GM12878 (cell line): ENCODE data around the gene SCN8A.

ENCODE experiments used
- ASH2L ChIP-seq: fragments of 300-600, 200-600 bp; sonication (generic); IDR thresholded peaks from 2 replicates; pipeline ENCODE4 v1.6.1; 2017; ENCODE audit warnings: low read depth, mild to moderate bottlenecking, borderline replicate concordance
- CHD2 ChIP-seq: IDR thresholded peaks from 2 replicates; pipeline ENCODE4 v1.6.1; 2011; ENCODE audit warnings: low read depth, low read length, improper control_type of control experiment, borderline replicate concordance
- CTCF ChIP-seq, 3 experiments: IDR thresholded peaks in 2 of 3; conservative IDR thresholded peaks in 1 of 3; 2 replicates each; pipeline ENCODE4 v1.5.1; 2011; ENCODE audit warnings: low read depth in 3 of 3, low read length in 3 of 3, mild to moderate bottlenecking in 3 of 3, control low read depth in 2 of 3, moderate library complexity in 2 of 3, inconsistent platforms in 1 of 3, mixed read lengths in 1 of 3; ENCODE audit not compliant: control insufficient read depth in 2 of 3, insufficient read depth in 1 of 3; ENCODE audit errors: extremely low read depth in 1 of 3
- EP300 ChIP-seq, 2 experiments: fragments of 150-350 bp in 1 of 2; IDR thresholded peaks; 2 replicates each; pipeline ENCODE4 v1.6.1; 2011 to 2012; ENCODE audit warnings: low read depth in 2 of 2, low read length in 2 of 2, borderline replicate concordance in 1 of 2, improper control_type of control experiment in 1 of 2, inconsistent platforms in 1 of 2; ENCODE audit not compliant: control insufficient read depth in 1 of 2
- FOXK2 ChIP-seq: fragments of 450-650 bp; IDR thresholded peaks from 2 replicates; pipeline ENCODE4 v1.6.1; 2017; ENCODE audit warnings: mild to moderate bottlenecking, moderate library complexity
- POLR2AphosphoS5 ChIP-seq: IDR thresholded peaks from 2 replicates; pipeline ENCODE4 v1.6.1; 2011; ENCODE audit warnings: mild to moderate bottlenecking, low read length, inconsistent platforms
- REST ChIP-seq: IDR thresholded peaks from 2 replicates; pipeline ENCODE4 v1.6.1; 2012; ENCODE audit warnings: mild to moderate bottlenecking, low read depth, low read length
- SKIL ChIP-seq: fragments of 450-650 bp; IDR thresholded peaks from 2 replicates; pipeline ENCODE4 v1.6.1; 2017; ENCODE audit warnings: mild to moderate bottlenecking, low read depth, inconsistent platforms; ENCODE audit not compliant: poor library complexity, severe bottlenecking
- TAF1 ChIP-seq: IDR thresholded peaks from 2 replicates; pipeline ENCODE4 v1.6.1; 2011; ENCODE audit warnings: mild to moderate bottlenecking, low read depth, low read length, borderline replicate concordance
- ZBTB33 ChIP-seq: fragments of 450-650 bp; IDR thresholded peaks from 2 replicates; pipeline ENCODE4 v1.6.1; 2017; ENCODE audit warnings: mild to moderate bottlenecking

GRCh38 chr12:51620448-51620847 lies 29.4 kb downstream of the SCN8A start:
- TF ChIP-seq ASH2L, result no peak
- TF ChIP-seq TAF1, result no peak
- TF ChIP-seq REST, result no peak
- TF ChIP-seq EP300 (IDR thresholded peaks at IDR 0.05; ENCODE audit: borderline replicate concordance in 1 of 2, control insufficient read depth in 1 of 2, low read depth in 2 of 2, low read length in 2 of 2), result no peak
- no peak for TF ChIP-seq POLR2AphosphoS5
- TF ChIP-seq CTCF (IDR thresholded peaks at IDR 0.05 in 2 of 3, conservative IDR thresholded peaks at IDR 0.05 in 1 of 3; ENCODE audit: control insufficient read depth in 2 of 3, extremely low read depth in 1 of 3, insufficient read depth in 1 of 3, low read depth in 3 of 3, low read length in 3 of 3), result no peak
- TF ChIP-seq CHD2, result no peak
- no peak for TF ChIP-seq SKIL
- TF ChIP-seq ZBTB33, result no peak
- no peak for TF ChIP-seq FOXK2
